Epithelial cell of esophagus (primary cell): ENCODE results near the gene ACAP1.
A peak's percentile ranks its signal among the peaks of the same experiment; 100 is the strongest.

Experiments
- DNase-seq: peaks from one replicate; pipeline ENCODE4 v3.0.0; 2010; ENCODE audit warnings: low read depth
- H3K4me3 ChIP-seq: 2 replicates; pipeline ENCODE4 v1.5.1; 2011; ENCODE audit warnings: mild to moderate bottlenecking, low read length, control low read depth
- CTCF ChIP-seq: IDR thresholded peaks from 2 replicates; pipeline ENCODE4 v1.5.1; 2011; ENCODE audit warnings: low read depth, mild to moderate bottlenecking, low read length, control low read depth, inconsistent platforms; ENCODE audit not compliant: insufficient read depth; ENCODE audit errors: missing control alignments

The ACAP1 gene

GRCh38 chr17:7369825-7370224, 33.5 kb downstream of the ACAP1 start:
- no peak overlapping the region for H3K4me3 ChIP-seq
- DNase-seq, result no peak
- TF ChIP-seq CTCF, result no peak

GRCh38 chr17:7370853-7371252, 34.5 kb downstream of the ACAP1 start:
- no peak for DNase-seq
- TF ChIP-seq CTCF, result no peak
- H3K4me3 ChIP-seq, result no peak overlapping the region

GRCh38 chr17:7374353-7374752, 38.0 kb downstream of the ACAP1 start:
- TF ChIP-seq CTCF, result no peak
- no peak overlapping the region for H3K4me3 ChIP-seq
- no peak for DNase-seq

GRCh38 chr17:7379134-7379533, 42.8 kb downstream of the ACAP1 start:
- H3K4me3 ChIP-seq, result no peak overlapping the region
- no peak for TF ChIP-seq CTCF
- DNase-seq, result no peak

GRCh38 chr17:7380321-7380720, 44.0 kb downstream of the ACAP1 start:
- peak; percentile 46 for DNase-seq
- H3K4me3 ChIP-seq, result peak overlapping the region; percentile 54
- no peak for TF ChIP-seq CTCF

- TF ChIP-seq CTCF, result peak; percentile 26
- DNase-seq, result peak; percentile 65
- H3K4me3 ChIP-seq, result peak within 1 kb of the TSS; percentile 54
Observed at GRCh38 chr17:7380855-7381683, 44.7 kb downstream of the ACAP1 start, which contains the start of gene TNK1. Gene TNK1 (plus strand): TSS chr17:7381089. CDS start chr17:7382927, 1,838 bp downstream.

GRCh38 chr17:7382901-7383300, 46.6 kb downstream of the ACAP1 start:
- DNase-seq, result no peak
- H3K4me3 ChIP-seq, result no peak overlapping the region
- no peak for TF ChIP-seq CTCF
